ENCODE results near the gene JUNB. TPM values are rescaled to one million over a fixed set of nuclear protein-coding genes. Genes with fewer than 3 reads are reported as not detected.

The JUNB gene
- total and polyA plus RNA-seq, 2 of the 13 experiments (the other 11 are each of a cell fraction or from before 2014, with no cell fraction given), result 7.7 to 8.2 TPM

DNA sequence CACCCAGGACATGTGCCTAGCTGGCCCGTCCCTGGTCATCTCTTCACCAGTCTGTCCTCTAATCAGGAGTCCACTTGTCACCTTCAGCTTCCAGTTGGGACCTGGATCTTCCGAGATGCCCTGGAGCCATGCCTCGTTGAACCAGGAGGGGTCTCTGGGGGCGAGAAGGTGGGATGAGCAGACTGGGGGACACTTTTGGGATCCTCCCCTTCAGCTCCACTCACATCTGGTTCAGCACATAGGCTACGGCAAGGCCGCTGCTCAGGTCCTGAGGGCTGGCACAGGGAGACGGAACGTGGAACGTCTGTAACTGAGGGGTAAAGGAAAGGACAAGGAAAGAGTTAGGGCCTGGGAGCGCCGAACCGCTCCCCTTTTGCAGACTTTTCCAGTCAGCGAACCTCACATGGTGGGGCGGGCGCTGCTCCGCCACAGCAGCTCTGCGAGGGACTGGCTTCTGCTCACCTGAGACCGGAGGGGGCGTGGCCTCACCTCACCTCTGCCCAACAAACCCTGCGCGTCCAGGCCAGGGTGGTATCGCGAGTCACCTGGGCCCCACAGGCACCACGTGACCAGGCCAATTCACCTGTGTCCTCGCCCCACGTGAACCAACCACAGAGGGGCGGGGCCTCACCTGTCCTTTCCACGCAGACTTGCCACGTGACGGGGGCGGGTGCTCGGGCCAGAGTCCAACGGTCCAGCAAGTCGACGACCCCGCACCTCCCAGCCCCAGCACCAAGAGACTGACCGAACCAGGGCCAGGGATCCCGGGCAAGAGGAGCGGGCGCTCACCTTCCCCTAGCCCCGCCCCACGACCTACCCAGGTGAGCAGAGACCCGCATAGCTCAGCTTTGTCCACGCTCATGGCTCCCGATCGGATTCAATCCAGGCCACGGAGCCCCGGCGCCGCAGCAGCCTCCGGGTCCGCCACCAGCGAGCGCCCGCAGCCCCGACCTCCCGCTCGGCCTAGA lies 16.4 kb upstream of the JUNB start, which contains the start of gene HOOK2 (continued):
- TF ChIP-seq AFF4 (CRISPR knock-in tag; IDR thresholded peaks at IDR 0.05), result no peak
- TF ChIP-seq, protein P1, sequence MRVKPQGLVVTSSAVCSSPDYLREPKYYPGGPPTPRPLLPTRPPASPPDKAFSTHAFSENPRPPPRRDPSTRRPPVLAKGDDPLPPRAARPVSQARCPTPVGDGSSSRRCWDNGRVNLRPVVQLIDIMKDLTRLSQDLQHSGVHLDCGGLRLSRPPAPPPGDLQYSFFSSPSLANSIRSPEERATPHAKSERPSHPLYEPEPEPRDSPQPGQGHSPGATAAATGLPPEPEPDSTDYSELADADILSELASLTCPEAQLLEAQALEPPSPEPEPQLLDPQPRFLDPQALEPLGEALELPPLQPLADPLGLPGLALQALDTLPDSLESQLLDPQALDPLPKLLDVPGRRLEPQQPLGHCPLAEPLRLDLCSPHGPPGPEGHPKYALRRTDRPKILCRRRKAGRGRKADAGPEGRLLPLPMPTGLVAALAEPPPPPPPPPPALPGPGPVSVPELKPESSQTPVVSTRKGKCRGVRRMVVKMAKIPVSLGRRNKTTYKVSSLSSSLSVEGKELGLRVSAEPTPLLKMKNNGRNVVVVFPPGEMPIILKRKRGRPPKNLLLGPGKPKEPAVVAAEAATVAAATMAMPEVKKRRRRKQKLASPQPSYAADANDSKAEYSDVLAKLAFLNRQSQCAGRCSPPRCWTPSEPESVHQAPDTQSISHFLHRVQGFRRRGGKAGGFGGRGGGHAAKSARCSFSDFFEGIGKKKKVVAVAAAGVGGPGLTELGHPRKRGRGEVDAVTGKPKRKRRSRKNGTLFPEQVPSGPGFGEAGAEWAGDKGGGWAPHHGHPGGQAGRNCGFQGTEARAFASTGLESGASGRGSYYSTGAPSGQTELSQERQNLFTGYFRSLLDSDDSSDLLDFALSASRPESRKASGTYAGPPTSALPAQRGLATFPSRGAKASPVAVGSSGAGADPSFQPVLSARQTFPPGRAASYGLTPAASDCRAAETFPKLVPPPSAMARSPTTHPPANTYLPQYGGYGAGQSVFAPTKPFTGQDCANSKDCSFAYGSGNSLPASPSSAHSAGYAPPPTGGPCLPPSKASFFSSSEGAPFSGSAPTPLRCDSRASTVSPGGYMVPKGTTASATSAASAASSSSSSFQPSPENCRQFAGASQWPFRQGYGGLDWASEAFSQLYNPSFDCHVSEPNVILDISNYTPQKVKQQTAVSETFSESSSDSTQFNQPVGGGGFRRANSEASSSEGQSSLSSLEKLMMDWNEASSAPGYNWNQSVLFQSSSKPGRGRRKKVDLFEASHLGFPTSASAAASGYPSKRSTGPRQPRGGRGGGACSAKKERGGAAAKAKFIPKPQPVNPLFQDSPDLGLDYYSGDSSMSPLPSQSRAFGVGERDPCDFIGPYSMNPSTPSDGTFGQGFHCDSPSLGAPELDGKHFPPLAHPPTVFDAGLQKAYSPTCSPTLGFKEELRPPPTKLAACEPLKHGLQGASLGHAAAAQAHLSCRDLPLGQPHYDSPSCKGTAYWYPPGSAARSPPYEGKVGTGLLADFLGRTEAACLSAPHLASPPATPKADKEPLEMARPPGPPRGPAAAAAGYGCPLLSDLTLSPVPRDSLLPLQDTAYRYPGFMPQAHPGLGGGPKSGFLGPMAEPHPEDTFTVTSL (CRISPR knock-in tag; IDR thresholded peaks at IDR 0.05; ENCODE audit: borderline replicate concordance), result no peak
- TF ChIP-seq NKX3-1 (CRISPR knock-in tag; IDR thresholded peaks at IDR 0.05), result no peak
- TF ChIP-seq ZEB1 (IDR thresholded peaks at IDR 0.05; ENCODE audit: insufficient replicate concordance, low read depth), result peak; percentile 96
- TF ChIP-seq PCBP2 (optimal IDR thresholded peaks at IDR 0.05; ENCODE audit: low read depth, low read length, poor library complexity, severe bottlenecking), result no peak
- TF ChIP-seq ZBTB3 (CRISPR knock-in tag; IDR thresholded peaks at IDR 0.05; ENCODE audit: borderline replicate concordance, low read depth), result no peak
- TF ChIP-seq TERF1 (CRISPR knock-in tag; IDR thresholded peaks at IDR 0.05), result 0 out of 2 replicates have a peak, but pooled peaks have one; percentile 34
- TF ChIP-seq PAX8 (CRISPR knock-in tag; IDR thresholded peaks at IDR 0.05; ENCODE audit: borderline replicate concordance), result peak; percentile 52; the same call in 1 of the 2 replicates
- TF ChIP-seq POLR2A (IDR thresholded peaks at IDR 0.05; ENCODE audit: insufficient read depth in 1 of 2, low read depth in 2 of 2, low read length in 2 of 2), result peak; percentile 49 to 81; a peak in 3 of 4 replicates
- peak; percentile 24; the same call in 1 of the 2 replicates for TF ChIP-seq NRL (CRISPR knock-in tag; IDR thresholded peaks at IDR 0.05; ENCODE audit: borderline replicate concordance)
- no peak for TF ChIP-seq ZNF501 (CRISPR knock-in tag; IDR thresholded peaks at IDR 0.05)
- peak; percentile 84 for TF ChIP-seq ZNF546 (CRISPR knock-in tag; conservative IDR thresholded peaks at IDR 0.05)
- TF ChIP-seq CREB3 (CRISPR knock-in tag; IDR thresholded peaks at IDR 0.05), result no peak
- no peak for TF ChIP-seq ZSCAN12 (CRISPR knock-in tag; IDR thresholded peaks at IDR 0.05)
- TF ChIP-seq ARNT (IDR thresholded peaks at IDR 0.05), result no peak

Measured in HepG2 (cell line).